Kidney epithelial cell (primary cell): ENCODE measurements around the gene PRSS50. TPM values are rescaled to one million over a fixed set of nuclear protein-coding genes. Genes with fewer than 3 reads are reported as not detected.

Experiments
- DNase-seq: peaks from one replicate; pipeline ENCODE4 v3.0.0-alpha.2; 2010; ENCODE audit warnings: low read depth
- H3K27me3 ChIP-seq: 2 replicates; pipeline ENCODE4 v1.6.0; 2011; ENCODE audit warnings: low read length; ENCODE audit not compliant: control insufficient read depth, insufficient read depth
- H3K36me3 ChIP-seq: 2 replicates; pipeline ENCODE4 v1.5.1; 2011; ENCODE audit warnings: low read length; ENCODE audit not compliant: control insufficient read depth, insufficient read depth
- H3K4me3 ChIP-seq: 2 replicates; pipeline ENCODE4 v1.5.1; 2011; ENCODE audit warnings: low read depth, mild to moderate bottlenecking, control low read depth, low read length
- total RNA-seq: library from RNA; depleted of rRNA; stranded (reverse); fragments of >200 nt; gene quantifications from 2 replicates; pipeline ENCODE4 v1.2.3, GENCODE V29; 2015
- TF ChIP-seq, protein P1 (sequence below): IDR thresholded peaks from 2 replicates; pipeline ENCODE4 v1.5.1; 2011; ENCODE audit warnings: mild to moderate bottlenecking, moderate library complexity, low read length, control low read depth, inconsistent platforms; ENCODE audit not compliant: insufficient read depth, poor library complexity, severe bottlenecking

PRSS50 gene
- total RNA-seq, 1 donor from 2014 or later, result 0.29 TPM

DNA sequence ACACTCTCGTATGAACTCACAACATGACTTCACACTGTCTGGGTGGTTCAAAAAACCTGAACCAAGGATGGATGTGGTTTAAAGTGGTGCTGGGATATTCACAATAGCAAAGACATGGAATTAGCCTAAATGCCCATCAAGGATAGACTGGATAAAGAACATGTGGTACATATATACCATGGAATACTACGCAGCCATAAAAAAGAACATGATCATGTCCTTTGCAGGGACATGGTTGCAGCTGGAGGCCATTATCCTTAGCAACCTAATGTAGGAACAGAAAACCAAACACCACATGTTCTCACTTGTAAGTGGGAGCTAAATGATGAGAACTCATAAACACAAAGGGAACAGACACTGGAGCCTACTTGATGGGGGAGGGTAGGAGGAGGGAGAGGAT, 3.3 kb upstream of the PRSS50 start:
- Histone ChIP-seq H3K4me3 (no peak overlapping the region), H3K27me3 (peaks cover 21% of the 10 kb centered on the region), H3K36me3 (no peaks in the 10 kb centered on the region)
- DNase-seq, result no peak
- TF ChIP-seq, protein P1, sequence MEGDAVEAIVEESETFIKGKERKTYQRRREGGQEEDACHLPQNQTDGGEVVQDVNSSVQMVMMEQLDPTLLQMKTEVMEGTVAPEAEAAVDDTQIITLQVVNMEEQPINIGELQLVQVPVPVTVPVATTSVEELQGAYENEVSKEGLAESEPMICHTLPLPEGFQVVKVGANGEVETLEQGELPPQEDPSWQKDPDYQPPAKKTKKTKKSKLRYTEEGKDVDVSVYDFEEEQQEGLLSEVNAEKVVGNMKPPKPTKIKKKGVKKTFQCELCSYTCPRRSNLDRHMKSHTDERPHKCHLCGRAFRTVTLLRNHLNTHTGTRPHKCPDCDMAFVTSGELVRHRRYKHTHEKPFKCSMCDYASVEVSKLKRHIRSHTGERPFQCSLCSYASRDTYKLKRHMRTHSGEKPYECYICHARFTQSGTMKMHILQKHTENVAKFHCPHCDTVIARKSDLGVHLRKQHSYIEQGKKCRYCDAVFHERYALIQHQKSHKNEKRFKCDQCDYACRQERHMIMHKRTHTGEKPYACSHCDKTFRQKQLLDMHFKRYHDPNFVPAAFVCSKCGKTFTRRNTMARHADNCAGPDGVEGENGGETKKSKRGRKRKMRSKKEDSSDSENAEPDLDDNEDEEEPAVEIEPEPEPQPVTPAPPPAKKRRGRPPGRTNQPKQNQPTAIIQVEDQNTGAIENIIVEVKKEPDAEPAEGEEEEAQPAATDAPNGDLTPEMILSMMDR, result no peak

DNA sequence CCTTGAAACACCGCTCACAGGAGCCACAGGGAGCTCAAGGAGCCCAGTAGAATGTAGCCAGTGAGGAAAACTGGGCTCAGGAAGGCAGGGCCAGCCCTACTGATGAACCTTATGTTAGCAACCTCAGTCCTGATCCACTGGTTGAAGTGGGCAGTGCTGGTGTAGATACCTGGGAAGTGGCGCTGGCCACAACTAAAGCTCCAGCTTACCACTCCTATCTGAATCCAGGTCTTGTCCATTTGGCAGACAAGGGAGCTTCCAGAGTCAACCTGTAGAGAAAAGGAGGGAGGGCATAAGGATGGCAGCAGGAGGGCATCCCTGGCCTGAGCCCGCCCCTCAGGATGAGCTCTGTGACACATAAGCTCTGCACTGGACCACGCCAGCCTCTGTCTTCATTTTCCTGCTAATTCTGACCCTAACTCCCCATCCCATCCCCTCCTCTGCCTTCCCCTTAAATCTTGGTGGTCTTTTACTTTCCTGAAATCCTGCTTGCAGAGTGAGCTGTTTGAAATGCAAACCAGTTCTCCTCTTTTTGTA, 2.1 kb upstream of the PRSS50 start:
- TF ChIP-seq, protein P1, result no peak
- no peak overlapping the region for H3K4me3 ChIP-seq
- no peak for DNase-seq
- no peaks in the 10 kb centered on the region for H3K36me3 ChIP-seq
- peaks cover 24% of the 10 kb centered on the region for H3K27me3 ChIP-seq

DNA sequence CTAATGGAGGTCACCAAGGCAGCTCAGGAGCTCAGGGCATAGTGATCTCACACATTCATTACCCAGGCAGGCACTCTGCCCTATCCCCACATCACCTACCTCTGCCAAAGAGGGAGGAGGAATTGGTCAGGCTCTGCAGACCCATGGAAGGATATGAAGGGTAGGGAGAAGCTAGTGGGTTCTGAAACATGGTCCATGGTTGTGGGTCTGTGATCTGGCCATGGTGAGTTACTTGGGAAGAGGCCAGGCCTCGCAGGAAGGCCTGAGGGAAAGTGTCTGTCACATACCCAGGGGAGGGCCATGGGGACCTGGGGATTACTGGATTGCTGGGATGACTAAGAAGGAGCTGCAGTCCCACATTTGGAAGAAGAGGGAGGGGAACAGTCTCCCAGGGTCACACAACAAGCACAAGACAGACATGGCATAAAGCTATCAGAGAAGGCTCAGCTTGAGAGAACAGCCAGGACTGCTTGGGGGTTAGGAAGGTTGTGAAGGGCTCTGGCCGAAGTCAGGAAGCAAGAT, 1.4 kb upstream of the PRSS50 start:
- no peak overlapping the region for H3K4me3 ChIP-seq
- no peak for DNase-seq
- TF ChIP-seq, protein P1, result no peak
- H3K27me3 ChIP-seq, result peaks cover 24% of the 10 kb centered on the region
- no peaks in the 10 kb centered on the region for H3K36me3 ChIP-seq

DNA sequence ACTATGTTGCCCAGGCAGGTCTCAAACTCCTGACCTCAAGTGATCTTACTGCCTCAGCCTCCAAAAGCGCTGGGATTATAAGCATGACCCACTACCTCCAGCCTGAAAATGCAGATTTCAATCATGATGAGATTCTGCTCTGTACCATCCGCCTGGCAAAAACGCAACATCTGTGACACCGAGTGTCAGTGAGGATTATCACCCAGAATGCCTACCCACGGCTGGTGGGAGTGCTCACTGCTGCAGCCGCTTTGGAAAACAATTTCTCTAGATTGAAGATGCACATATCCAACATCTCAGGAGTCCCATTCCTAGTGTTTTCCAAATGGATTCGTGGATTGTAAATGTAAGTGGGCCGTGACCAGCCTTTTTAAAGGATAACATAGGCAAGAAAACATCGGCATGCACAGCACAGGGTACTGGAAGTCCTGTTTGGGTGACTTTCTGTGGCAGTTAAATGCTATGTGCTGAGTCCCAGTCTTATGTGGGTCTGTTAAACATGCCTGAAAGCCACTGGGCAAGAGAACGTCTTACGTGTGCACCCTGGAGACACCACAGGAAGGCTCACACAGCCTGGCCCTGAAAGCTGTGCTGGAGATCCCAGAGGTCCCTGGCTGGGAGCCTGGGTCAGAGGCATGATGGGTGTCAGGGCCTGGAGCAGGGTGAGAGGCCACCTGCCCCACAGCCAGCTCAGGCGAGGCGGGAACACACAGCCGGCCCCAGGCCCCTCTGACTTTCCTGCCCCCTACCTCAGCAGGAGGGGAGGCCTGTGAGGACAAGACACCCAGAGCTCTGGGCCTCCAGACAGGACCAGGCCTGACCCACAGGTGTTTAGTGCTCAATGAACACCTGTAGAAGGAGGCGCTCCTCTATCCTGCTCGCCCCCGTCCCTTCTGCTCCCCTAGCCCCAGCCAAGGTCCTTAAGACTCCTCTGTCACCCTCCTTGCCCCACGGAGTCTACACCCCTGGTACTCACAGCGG, 918 bp downstream of the PRSS50 start:
- DNase-seq, result no peak
- Histone ChIP-seq H3K27me3 (peaks cover 24% of the 10 kb centered on the region), H3K36me3 (no peaks in the 10 kb centered on the region), H3K4me3 (no peak overlapping the region)
- TF ChIP-seq, protein P1, result no peak

DNA sequence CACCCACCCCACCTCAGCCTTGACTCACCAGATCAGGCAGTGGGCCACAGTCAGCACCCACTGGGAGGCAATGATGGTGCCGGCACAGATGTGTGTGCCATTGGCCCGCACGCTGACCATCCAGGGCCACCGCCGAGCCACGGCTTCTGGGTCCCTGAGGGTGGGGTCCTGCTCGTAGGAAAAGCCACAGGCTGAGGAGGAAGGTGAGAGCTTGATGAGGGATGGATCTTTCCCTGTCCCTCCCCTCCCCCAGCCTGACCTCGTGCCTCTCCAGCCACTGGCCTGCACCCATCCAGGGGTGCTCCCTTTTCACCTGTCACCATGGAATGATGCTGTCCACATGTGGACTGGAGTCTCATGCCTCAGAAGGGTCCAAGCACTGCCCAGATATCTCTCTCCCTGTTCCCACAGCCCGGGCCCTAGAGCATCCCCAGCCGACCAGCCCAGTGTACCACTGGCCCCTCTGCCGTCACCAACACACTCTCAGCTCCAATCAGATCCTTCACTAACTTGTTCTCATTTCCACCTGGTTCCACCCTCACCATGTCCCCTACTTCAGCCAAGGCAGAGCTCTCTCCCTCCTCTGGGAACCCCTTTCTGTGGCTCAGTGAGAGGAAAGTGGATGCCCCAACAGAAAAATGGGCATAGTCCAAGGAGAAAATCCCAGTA, 2.0 kb downstream of the PRSS50 start:
- DNase-seq, result no peak
- Histone ChIP-seq H3K36me3 (no peaks in the 10 kb centered on the region), H3K4me3 (no peak overlapping the region), H3K27me3 (peaks cover 21% of the 10 kb centered on the region)
- TF ChIP-seq, protein P1, result no peak
